GM12892 (cell line): ENCODE data around the gene VWA1. TPM values are rescaled to one million over a fixed set of nuclear protein-coding genes. Genes with fewer than 3 reads are reported as not detected.

ENCODE experiments used
- DNase-seq: peaks from one replicate; pipeline ENCODE4 v3.0.0; 2011; ENCODE audit not compliant: insufficient read length
- FAIRE-seq: peaks from 2 replicates; lab custom pipeline; 2011; peaks lifted over from hg19 to GRCh38; lab: Jason Lieb, UNC
- POLR2A ChIP-seq: IDR thresholded peaks from 2 replicates; pipeline ENCODE4 v1.6.1; 2011; ENCODE audit warnings: low read depth, low read length, control low read depth
- POLR2AphosphoS5 ChIP-seq: IDR thresholded peaks from 2 replicates; pipeline ENCODE4 v1.6.1; 2011; ENCODE audit warnings: low read depth, low read length, control low read depth
- TAF1 ChIP-seq: IDR thresholded peaks from 2 replicates; pipeline ENCODE4 v1.6.1; 2011; ENCODE audit warnings: low read depth, mild to moderate bottlenecking, control low read depth, low read length, borderline replicate concordance
- polyA plus RNA-seq: library from polyadenylated mRNA; unstranded; fragments of >200 nt; gene quantifications from one replicate; pipeline ENCODE4 v1.2.1, GENCODE V29; 2012; ENCODE audit warnings: missing spikeins, inconsistent platforms; ENCODE audit not compliant: missing spikeins

The VWA1 gene
- polyA plus RNA-seq: 0.47 TPM

- FAIRE-seq: peak; percentile 72
- TF ChIP-seq TAF1: no peak
- no peak for TF ChIP-seq POLR2A
- no peak for TF ChIP-seq POLR2AphosphoS5
- DNase-seq: peak; percentile 93
These were observed at the start of gene VWA1 for GRCh38 chr1:1435106-1435903. Gene VWA1 (plus strand): TSS chr1:1435690. CDS start chr1:1435749, 59 bp downstream.

- FAIRE-seq: no peak
- DNase-seq: no peak
- TF ChIP-seq POLR2AphosphoS5: peak; percentile 55; the same call in 1 of the 2 replicates
- TF ChIP-seq POLR2A: no peak; the same call in 1 of the 2 replicates
These were observed 49.6 kb upstream of the VWA1 start for GRCh38 chr1:1385931-1386330.

- no peak for DNase-seq
- FAIRE-seq: no peak
- no peak for TF ChIP-seq POLR2A
- TF ChIP-seq POLR2AphosphoS5: no peak
- TF ChIP-seq TAF1: no peak
These were observed 48.1 kb upstream of the VWA1 start for GRCh38 chr1:1387098-1388077.

DNA sequence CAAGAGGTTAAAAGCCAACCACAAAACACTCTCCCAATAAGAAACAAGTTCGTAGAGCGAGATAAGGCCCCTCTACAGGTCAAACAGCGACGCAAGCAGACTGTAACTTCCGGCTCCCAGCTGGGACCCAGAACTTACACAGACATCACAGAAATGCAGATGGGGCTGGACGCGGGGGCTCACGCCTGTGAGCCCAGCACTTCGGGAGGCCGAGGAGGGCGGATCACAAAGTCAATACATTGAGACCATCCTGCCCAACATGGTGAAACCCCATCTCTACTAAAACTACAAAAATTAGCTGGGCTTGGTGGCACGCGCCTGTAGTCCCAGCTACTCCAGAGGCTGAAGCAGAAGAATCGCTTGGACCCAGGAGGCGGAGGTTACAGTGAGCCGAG lies 47.4 kb upstream of the VWA1 start:
- FAIRE-seq: no peak
- DNase-seq: no peak
- TF ChIP-seq POLR2A: no peak
- TF ChIP-seq TAF1: no peak
- TF ChIP-seq POLR2AphosphoS5: no peak

- no peak for FAIRE-seq
- TF ChIP-seq TAF1 (no peak), POLR2AphosphoS5 (no peak), POLR2A (no peak)
These were observed 44.8 kb upstream of the VWA1 start for GRCh38 chr1:1390675-1391074.

DNA sequence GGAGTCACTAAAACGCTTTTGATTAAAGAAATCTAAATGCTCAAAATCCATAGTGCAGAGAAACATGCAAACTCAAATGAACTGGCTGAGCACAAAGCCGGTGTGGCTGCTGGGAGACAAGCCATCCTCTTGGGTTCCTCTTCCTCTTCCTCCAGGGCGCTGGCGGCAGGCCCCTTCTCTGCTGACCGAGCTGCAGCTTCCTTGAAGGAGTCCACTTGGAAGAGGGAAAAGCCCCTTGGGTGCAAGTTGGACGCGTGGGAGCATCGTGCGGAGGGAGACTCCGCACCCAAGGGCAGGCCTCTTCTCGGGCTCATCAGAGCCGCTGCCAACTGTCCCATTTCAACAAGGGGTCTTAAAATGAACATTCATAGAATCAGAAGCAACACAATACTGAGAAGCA lies 44.3 kb upstream of the VWA1 start:
- DNase-seq (no peak), FAIRE-seq (no peak)
- TF ChIP-seq POLR2AphosphoS5 (no peak), TAF1 (no peak), POLR2A (no peak)

More at GRCh38 chr1:1390675-1391074, 44.8 kb upstream of the VWA1 start:
- DNase-seq: no peak

DNA sequence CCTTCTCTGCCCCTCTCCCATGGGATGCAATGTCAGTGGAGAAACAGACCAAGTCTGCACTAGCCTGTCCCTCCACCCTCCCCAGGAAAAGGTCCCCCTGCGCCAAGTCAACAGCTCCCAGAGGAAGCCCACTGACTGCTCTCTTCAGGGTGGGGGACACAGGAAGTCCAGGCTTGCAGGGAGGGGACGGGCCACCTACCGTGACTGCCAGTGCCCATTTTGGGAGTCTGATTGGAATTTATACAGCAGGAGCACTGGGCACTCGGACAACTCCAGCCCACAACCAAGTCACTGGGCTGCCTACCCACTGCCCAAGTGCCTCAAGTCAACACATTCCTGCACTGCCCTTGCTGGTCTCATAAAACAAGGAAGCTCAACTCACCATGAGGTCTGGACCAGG lies 42.5 kb upstream of the VWA1 start:
- TF ChIP-seq POLR2A: no peak
- FAIRE-seq: no peak

GRCh38 chr1:1393428-1393827 lies 42.1 kb upstream of the VWA1 start:
- DNase-seq (no peak), FAIRE-seq (no peak)
- peak; percentile 34 for TF ChIP-seq POLR2A
- no peak for TF ChIP-seq TAF1
- no peak for TF ChIP-seq POLR2AphosphoS5

More for the DNA sequence above, 42.5 kb upstream of the VWA1 start:
- DNase-seq: no peak

DNA sequence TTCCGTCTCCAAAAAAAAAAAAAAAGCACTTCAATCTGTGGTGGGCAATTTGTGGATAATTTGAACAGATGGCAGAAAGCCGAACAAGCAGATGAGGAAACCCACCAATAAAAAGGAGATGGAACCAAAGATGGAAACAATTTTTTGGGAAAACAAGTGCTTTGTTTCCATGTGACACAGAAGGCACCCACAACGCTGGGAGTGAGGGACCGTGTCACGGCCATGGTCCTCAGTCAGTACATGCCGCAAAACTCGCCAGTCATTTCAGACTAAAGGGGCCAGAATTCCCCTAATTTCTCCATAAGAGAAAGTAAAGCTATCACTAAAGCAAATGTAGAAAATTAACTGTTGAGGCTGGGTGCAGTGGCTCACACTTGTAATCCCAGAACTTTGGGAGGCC lies 41.4 kb upstream of the VWA1 start:
- TF ChIP-seq TAF1 (no peak), POLR2A (no peak), POLR2AphosphoS5 (no peak)
- FAIRE-seq: no peak

DNA sequence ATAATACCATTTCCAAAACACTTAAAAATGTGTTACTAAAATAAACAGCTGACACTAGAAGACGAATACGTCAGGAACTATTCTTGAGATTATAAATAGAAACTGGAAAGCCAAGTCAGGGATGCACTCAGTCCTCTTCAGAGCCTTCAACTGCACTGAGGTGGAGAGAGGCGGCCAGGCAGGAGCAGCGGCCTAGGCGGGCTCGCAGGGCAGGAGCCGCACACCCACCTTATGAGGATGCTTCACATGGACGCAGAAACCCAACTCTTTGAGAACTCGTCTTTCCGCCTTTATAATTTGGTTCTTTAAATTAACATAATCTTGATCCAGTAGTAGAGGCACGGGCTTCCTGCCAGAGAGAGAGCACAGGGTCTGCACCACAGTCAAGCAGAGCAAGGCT lies 40.3 kb upstream of the VWA1 start:
- no peak for FAIRE-seq
- no peak for DNase-seq
- TF ChIP-seq POLR2AphosphoS5 (no peak), POLR2A (no peak), TAF1 (no peak)

More for the DNA sequence above, 41.4 kb upstream of the VWA1 start:
- DNase-seq: no peak

GRCh38 chr1:1397839-1398523 lies 37.5 kb upstream of the VWA1 start:
- TF ChIP-seq POLR2AphosphoS5 (no peak), TAF1 (no peak), POLR2A (no peak)
- DNase-seq (no peak), FAIRE-seq (no peak)
